ENCODE measurements around the gene FAN1. TPM values are rescaled to one million over a fixed set of nuclear protein-coding genes. Genes with fewer than 3 reads are reported as not detected.
A peak's percentile ranks its signal among the peaks of the same experiment; 100 is the strongest.

The FAN1 gene
- total RNA-seq, 1 donor from 2014 or later: 22.7 TPM

- no peak for DNase-seq (ENCODE audit: low read depth)
These were observed 16.3 kb downstream of the FAN1 start for GRCh38 chr15:30919877-30920550.

- peak; percentile 79 for DNase-seq (ENCODE audit: low read depth)
These were observed 17.4 kb downstream of the FAN1 start for GRCh38 chr15:30921106-30921505.

DNA sequence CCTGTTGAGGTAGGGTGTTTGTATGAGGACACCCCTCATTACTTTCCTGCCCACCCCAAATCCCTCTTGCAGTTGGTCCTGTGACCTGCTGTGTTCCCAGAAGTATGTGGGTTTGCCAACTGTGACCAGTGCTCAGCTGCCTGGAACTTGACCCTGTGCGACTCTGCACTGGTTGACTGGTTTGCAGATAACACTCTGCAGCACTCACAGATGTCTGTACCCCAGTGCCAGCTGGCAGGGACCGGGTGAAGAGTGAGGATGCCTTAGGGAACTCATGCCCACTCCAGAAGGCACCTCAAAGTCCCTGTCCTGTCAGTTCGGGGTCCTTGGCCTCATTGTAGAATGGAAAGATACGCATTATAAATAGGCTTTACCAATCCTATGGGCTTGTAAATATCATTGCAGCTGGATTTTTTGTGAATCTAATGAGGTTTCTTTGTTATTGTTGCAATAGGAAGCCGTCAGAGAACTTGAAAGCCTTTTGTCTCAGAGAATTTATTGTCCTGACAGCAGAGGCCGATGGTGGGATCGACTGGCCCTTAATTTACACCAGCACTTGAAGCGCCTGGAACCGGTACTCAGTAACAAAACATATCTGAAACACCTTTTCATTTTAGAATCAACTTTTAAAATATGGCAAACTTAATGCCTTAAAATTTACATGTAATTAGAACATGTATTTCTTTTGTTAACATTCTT is 18.2 kb downstream of the FAN1 start:
- peak; percentile 97 for DNase-seq (ENCODE audit: low read depth)

GRCh38 chr15:30922480-30923311 is 19.0 kb downstream of the FAN1 start:
- DNase-seq (ENCODE audit: low read depth): peak; percentile 95

GRCh38 chr15:30923429-30923828 is 19.7 kb downstream of the FAN1 start:
- DNase-seq (ENCODE audit: low read depth): no peak

DNA sequence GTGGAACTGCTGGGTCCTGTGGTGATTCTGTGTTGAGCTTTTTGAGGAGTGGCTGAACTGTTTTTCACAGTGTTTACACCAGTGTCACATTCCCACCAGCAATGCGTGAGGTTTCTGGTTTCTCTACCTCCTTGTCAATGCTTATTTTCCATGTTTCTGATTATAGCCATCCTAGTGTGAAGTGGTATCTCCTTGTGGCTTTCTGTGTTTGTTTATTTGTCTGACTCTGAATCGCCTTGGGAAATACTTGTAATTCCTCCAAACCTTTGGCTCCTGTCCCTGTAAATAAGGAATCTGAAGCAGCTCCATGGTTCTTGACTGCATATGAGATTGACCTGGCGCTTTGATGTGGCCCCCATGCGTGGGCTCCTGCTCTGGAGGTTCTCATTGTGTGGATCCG is 20.6 kb downstream of the FAN1 start:
- DNase-seq (ENCODE audit: low read depth): peak; percentile 80

- DNase-seq (ENCODE audit: low read depth): no peak
These were observed 22.0 kb downstream of the FAN1 start for GRCh38 chr15:30925686-30926085.

DNA sequence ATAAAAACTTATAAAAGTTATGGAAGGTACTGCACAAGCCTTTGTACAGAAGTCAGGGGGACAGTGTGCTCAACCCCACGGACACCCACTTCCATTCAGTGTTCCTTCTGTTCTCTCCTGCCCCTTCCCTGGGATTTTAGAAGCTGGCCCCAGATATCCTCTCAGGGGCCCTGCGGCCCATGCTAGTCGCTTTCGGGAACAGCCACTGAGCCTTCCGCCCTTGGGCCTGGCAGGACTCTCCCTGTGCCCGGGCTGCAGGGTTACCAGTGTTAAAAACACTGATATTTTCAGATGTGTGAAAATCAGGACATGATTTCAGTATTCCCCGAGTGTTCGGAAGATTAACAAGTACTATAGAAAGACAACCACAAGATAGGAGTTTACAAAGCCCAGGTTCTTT is 22.4 kb downstream of the FAN1 start:
- no peak for DNase-seq (ENCODE audit: low read depth)

- DNase-seq (ENCODE audit: low read depth): no peak
These were observed 23.5 kb downstream of the FAN1 start for GRCh38 chr15:30927148-30927761.

GRCh38 chr15:30928076-30928475 is 24.4 kb downstream of the FAN1 start:
- no peak for DNase-seq (ENCODE audit: low read depth)

- DNase-seq (ENCODE audit: low read depth): peak; percentile 54
These were observed 25.5 kb downstream of the FAN1 start for GRCh38 chr15:30929064-30929669.

- DNase-seq (ENCODE audit: low read depth): no peak
These were observed 26.3 kb downstream of the FAN1 start for GRCh38 chr15:30929982-30930381.

- no peak for DNase-seq (ENCODE audit: low read depth)
These were observed 26.7 kb downstream of the FAN1 start for GRCh38 chr15:30930422-30930821.

DNA sequence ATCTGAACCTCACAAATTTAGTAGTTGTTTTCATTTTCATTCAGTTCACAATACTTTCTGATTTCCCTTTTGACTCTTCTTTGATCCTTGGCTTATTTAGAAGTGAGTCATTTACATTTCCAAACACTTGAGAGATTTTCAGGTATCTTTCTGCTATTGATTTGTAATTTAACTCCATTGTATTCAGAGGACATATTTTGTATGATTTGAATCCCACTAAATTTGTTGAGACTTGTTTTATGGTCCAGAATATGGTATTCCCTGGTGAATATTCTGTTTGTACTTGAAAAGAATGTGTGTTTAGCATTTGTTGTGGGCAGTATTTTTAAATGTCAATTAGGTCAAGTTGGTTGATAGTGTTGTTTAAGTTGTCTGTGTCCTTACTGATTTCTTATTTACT is 29.6 kb downstream of the FAN1 start:
- DNase-seq (ENCODE audit: low read depth): no peak

GRCh38 chr15:30939161-30939560 is 35.4 kb downstream of the FAN1 start:
- no peak for DNase-seq (ENCODE audit: low read depth)

DNA sequence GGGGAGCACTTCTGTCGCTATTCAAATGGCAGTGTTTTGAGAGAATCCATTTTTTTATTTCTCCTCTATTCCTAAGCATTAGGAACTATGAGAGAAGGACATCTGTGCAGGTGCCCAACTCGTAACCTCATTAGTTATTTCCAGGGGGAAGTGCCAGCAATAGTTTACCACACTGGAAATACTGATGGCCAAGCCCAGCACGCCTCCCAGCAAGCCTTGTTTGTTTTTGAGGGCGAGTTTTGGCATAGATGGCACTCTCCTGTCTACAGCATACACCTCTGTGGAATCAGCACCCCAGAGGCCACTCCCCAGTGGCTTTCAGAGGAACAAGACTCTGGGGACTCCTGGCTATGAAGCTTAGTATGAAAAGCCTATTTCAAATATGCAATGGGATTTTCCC is 36.6 kb downstream of the FAN1 start:
- no peak for DNase-seq (ENCODE audit: low read depth)

DNA sequence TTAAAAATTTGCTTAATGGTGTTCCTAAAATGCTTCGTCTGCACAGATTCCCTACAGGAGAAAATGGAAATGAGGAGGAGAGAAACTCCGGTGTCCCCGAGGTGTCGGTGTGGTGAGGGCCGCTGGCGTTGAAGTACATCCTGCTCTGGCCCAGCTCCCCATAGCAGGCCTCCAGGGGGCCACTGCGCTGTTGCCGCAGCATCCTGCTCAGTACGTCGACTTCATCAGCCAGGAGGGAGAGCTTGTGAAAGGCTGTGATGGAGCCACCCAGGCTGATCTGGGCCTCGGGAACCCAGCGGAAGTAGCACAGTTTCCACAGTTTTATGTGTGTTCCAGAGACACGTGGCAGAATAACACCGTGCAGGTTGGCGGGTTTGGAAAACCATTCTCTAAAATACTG is 37.8 kb downstream of the FAN1 start:
- no peak for DNase-seq (ENCODE audit: low read depth)

DNA sequence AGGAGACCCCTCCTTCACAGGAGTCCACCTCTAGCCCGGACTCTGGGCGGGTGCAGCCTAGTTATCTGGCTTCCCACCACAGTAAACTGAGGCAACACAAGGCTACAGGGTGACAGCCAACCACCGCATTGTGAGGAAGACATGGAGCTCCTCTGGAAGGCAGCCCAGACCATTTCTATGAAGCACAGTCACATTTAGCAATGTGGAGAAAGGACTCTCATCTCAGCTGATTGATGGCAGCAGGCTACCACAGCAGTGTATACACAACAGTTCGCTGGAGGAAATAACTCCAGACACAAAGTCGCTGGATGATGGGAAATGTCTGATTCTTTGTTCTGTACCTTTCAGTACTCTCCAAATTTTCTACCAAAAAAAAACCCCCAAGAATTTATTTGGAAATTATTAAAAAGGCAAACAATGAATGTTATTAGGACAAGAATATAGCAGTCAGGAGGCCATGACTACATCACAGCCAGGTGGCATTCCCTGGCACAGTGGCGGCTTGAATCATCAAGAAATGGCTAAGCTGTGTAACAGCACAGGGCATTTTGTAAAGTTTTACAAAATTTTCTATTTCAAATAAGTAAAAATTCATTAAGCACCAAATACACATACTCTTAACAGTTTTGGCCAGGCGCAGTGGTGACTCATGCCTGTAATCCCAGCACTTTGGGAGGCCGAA is 40.1 kb downstream of the FAN1 start:
- no peak for DNase-seq (ENCODE audit: low read depth)

DNA sequence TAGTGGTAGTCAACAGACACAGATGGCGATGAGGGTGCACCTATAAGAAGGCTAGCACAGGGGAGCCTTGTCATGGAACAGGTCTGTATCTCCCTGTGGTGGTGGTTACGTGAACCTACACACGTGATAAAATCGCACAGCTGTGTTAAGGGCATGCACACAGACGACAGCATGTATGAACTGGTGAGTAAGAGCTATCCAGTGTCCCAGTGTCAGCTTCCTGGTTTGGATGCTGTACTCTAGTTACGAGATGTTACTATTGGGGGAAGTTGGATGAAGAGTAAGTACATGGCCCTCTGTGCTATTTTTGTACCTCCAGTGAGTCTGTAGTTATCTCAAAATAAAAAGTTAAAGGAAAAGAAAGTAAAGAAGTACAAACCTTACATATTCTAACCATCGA is 49.5 kb downstream of the FAN1 start:
- peak; percentile 34 for DNase-seq (ENCODE audit: low read depth)

DNA sequence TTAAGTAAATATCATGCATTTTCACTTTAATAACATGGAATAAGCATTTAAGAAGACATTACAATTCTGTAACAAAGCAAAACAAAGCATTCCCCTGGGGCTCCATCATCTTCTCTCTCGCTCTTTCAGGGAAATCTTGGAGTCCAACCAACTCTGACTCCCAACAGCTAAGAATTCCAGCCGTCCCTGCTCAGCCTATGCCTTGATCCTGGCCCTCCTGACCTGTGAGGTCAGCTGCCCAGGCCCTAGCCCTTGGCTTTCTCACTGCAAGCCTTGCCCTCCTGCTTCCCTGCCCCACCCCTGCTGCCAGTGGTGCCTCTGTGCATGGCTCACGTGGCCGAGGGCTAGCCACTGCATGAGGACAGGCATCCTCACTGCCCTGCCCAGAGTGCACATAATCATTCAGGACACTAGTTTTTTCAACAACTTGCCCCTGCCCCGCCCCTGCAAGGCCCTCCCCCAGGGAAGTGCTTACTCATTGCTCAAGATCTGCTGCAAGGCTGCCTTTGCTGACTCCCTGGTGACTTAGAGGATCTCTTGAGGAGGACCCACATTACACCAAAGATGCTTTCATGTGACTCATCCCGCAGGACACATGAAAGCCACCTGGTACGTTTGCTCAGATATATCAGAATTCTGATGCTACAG is 50.1 kb downstream of the FAN1 start:
- DNase-seq (ENCODE audit: low read depth): peak; percentile 61

All from myocyte (in vitro differentiated cells).